ENCODE data around the gene KL.

- TF ChIP-seq CTCF (IDR thresholded peaks at IDR 0.05): no peak
- no peak for TF ChIP-seq POLR2A (IDR thresholded peaks at IDR 0.05)
Measured at GRCh38 chr13:32978278-32978677, 37.9 kb upstream of the KL start.

All from adrenal gland (tissue), 5 donors.